A204.1 (cell line): Measurements from ENCODE around the gene PRDM11.
"Not testable (repeated sequence)": the region's sequence is repeated elsewhere in the genome, so short reads cannot be mapped to it uniquely, and the experiment has no call there.

ENCODE experiments used
- FAIRE-seq: peaks from 2 replicates; lab custom pipeline; 2012; peaks lifted over from hg19 to GRCh38; lab: Jason Lieb, UNC

The PRDM11 gene

GRCh38 chr11:45237711-45238315, 91.4 kb downstream of the PRDM11 start:
- no peak for FAIRE-seq

- FAIRE-seq: no peak
Measured at GRCh38 chr11:45238724-45239123, 92.3 kb downstream of the PRDM11 start.

GRCh38 chr11:45239733-45240132, 93.3 kb downstream of the PRDM11 start:
- no peak for FAIRE-seq

GRCh38 chr11:45243967-45244366, 97.5 kb downstream of the PRDM11 start:
- no peak for FAIRE-seq

GRCh38 chr11:45245218-45246045, 99.0 kb downstream of the PRDM11 start:
- FAIRE-seq: no peak

- FAIRE-seq: no peak
Measured at GRCh38 chr11:45246241-45246640, 99.8 kb downstream of the PRDM11 start.

GRCh38 chr11:45247433-45247832, 101.0 kb downstream of the PRDM11 start:
- no peak for FAIRE-seq

- no peak for FAIRE-seq
Measured at GRCh38 chr11:45248501-45249011, 102.1 kb downstream of the PRDM11 start.

GRCh38 chr11:45249372-45249771, 102.9 kb downstream of the PRDM11 start:
- FAIRE-seq: not testable (repeated sequence)

GRCh38 chr11:45250035-45250718, 103.7 kb downstream of the PRDM11 start:
- no peak for FAIRE-seq

- FAIRE-seq: no peak
Measured at GRCh38 chr11:45252134-45252856, 105.9 kb downstream of the PRDM11 start.

- no peak for FAIRE-seq
Measured at GRCh38 chr11:45252877-45253276, 106.4 kb downstream of the PRDM11 start.

GRCh38 chr11:45253640-45254039, 107.2 kb downstream of the PRDM11 start:
- no peak for FAIRE-seq

- no peak for FAIRE-seq
Measured at GRCh38 chr11:45254070-45254469, 107.6 kb downstream of the PRDM11 start.

- no peak for FAIRE-seq
Measured at GRCh38 chr11:45258982-45259530, 112.6 kb downstream of the PRDM11 start.

GRCh38 chr11:45259592-45259991, 113.2 kb downstream of the PRDM11 start:
- no peak for FAIRE-seq

GRCh38 chr11:45260071-45260470, 113.6 kb downstream of the PRDM11 start:
- no peak for FAIRE-seq

GRCh38 chr11:45262900-45263299, 116.5 kb downstream of the PRDM11 start:
- FAIRE-seq: no peak

- FAIRE-seq: no peak
Measured at GRCh38 chr11:45263773-45264172, 117.3 kb downstream of the PRDM11 start.

- no peak for FAIRE-seq
Measured at GRCh38 chr11:45264839-45265515, 118.5 kb downstream of the PRDM11 start.

- no peak for FAIRE-seq
Measured at GRCh38 chr11:45265969-45266675, 119.7 kb downstream of the PRDM11 start.
